A549 (cell line): Measurements from ENCODE around the gene CAPN7. TPM values are rescaled to one million over a fixed set of nuclear protein-coding genes. Genes with fewer than 3 reads are reported as not detected.

Source experiments
- ATAC-seq, 2 experiments: fragments of 200-7000 bp in 1 of 2; fragments of >200 bp in 1 of 2; cut with Nextera tagmentation in 1 of 2; cut with Tn5 transposase in 1 of 2; 3 replicates each; pipeline versions ENCODE4 v1.8.0 to v1.9.1; 2018 to 2020; ENCODE audit warnings: mild to moderate bottlenecking in 1 of 2, moderate library complexity in 1 of 2
- CTCF ChIA-PET: fragments of 300-600 bp; sonication (Branson Sonifier 250); formaldehyde crosslinking; extraction: SDS; loops from one replicate; lab custom pipeline; 2021; ENCODE audit warnings: antibody characterized with exemption, inconsistent platforms; lab: Yijun Ruan, JAX
- POLR2A ChIA-PET: fragments of 350-600 bp; formaldehyde crosslinking; extraction: SDS; loops from one replicate; lab custom pipeline; 2021; ENCODE audit warnings: antibody characterized with exemption, inconsistent platforms; lab: Yijun Ruan, JAX
- DNase-seq, 2 experiments: peaks; one replicate each; pipeline versions ENCODE4 v3.0.0 to v3.0.0-alpha.2; 2011 to 2016; ENCODE audit warnings: low read depth in 1 of 2, low spot score in 1 of 2
- FAIRE-seq: peaks from 2 replicates; lab custom pipeline; 2011; peaks lifted over from hg19 to GRCh38; lab: Jason Lieb, UNC
- H3K27ac ChIP-seq, 2 experiments: fragments of >200 bp; sonication (Bioruptor Twin); formaldehyde crosslinking; 3 replicates each; pipeline ENCODE4 v1.5.1; 2016 to 2017
- H3K4me1 ChIP-seq: fragments of >200 bp; sonication (Bioruptor Twin); formaldehyde crosslinking; 3 replicates; pipeline ENCODE4 v1.6.1; 2016
- H3K4me2 ChIP-seq: fragments of >200 bp; sonication (Bioruptor Twin); formaldehyde crosslinking; 3 replicates; pipeline ENCODE4 v1.6.1; 2016
- H3K4me3 ChIP-seq: fragments of >200 bp; sonication (Bioruptor Twin); formaldehyde crosslinking; 3 replicates; pipeline ENCODE4 v1.5.1; 2016
- H3K9me3 ChIP-seq: fragments of >200 bp; sonication (Bioruptor Twin); formaldehyde crosslinking; 3 replicates; pipeline ENCODE4 v1.6.1; 2016
- ATOH8 ChIP-seq: fragments of 250-450 bp; sonication (Bioruptor Pico); IDR thresholded peaks from 2 replicates; pipeline ENCODE4 v1.5.0; 2020; ENCODE audit warnings: low read depth, mild to moderate bottlenecking, moderate library complexity
- CBX2 ChIP-seq: fragments of 200-600 bp; sonication (generic); IDR thresholded peaks from 2 replicates; pipeline ENCODE4 v1.6.1; 2016; ENCODE audit warnings: low read depth, mild to moderate bottlenecking, borderline replicate concordance
- CHD4 ChIP-seq: fragments of 200-600 bp; sonication (generic); IDR thresholded peaks from 2 replicates; pipeline ENCODE4 v1.6.1; 2016; ENCODE audit warnings: antibody characterized with exemption, mild to moderate bottlenecking, borderline replicate concordance
- CTCF ChIP-seq: fragments of >200 bp; sonication (Bioruptor Twin); formaldehyde crosslinking; IDR thresholded peaks from 3 replicates; pipeline ENCODE4 v1.5.1; 2016
- E2F6 ChIP-seq: IDR thresholded peaks from 2 replicates; pipeline ENCODE4 v1.6.1; 2012; ENCODE audit warnings: low read depth, borderline replicate concordance
- EHMT2 ChIP-seq: fragments of 200-600 bp; sonication (generic); IDR thresholded peaks from 2 replicates; pipeline ENCODE4 v1.6.1; 2016; ENCODE audit warnings: antibody characterized with exemption, low read depth, mild to moderate bottlenecking, moderate library complexity
- FOXS1 ChIP-seq: fragments of 250-450 bp; sonication (Bioruptor Pico); IDR thresholded peaks from 2 replicates; pipeline ENCODE4 v1.5.0; 2020; ENCODE audit warnings: mild to moderate bottlenecking, moderate library complexity
- GATA3 ChIP-seq: IDR thresholded peaks from 2 replicates; pipeline ENCODE4 v1.6.1; 2012; ENCODE audit warnings: borderline replicate concordance
- HMGXB4 ChIP-seq: fragments of 250-450 bp; sonication (Bioruptor Pico); IDR thresholded peaks from 2 replicates; pipeline ENCODE4 v1.5.0; 2021; ENCODE audit warnings: mild to moderate bottlenecking, moderate library complexity, borderline replicate concordance
- HOXB13 ChIP-seq: fragments of 250-450 bp; sonication (Bioruptor Pico); IDR thresholded peaks from 2 replicates; pipeline ENCODE4 v1.5.0; 2020; ENCODE audit warnings: low read depth, mild to moderate bottlenecking, moderate library complexity
- MAFK ChIP-seq: fragments of 450-650 bp; IDR thresholded peaks from 2 replicates; pipeline ENCODE4 v1.6.1; 2014; ENCODE audit not compliant: partially characterized antibody
- MAX ChIP-seq: IDR thresholded peaks from 2 replicates; pipeline ENCODE4 v1.6.1; 2012
- MYC ChIP-seq: IDR thresholded peaks from 2 replicates; pipeline ENCODE4 v1.6.1; 2012; ENCODE audit warnings: mild to moderate bottlenecking, inconsistent platforms, low read length, improper control_type of control experiment, borderline replicate concordance
- NFE2L2 ChIP-seq: fragments of 150-350 bp; conservative IDR thresholded peaks from 2 replicates; pipeline ENCODE4 v1.6.1; 2014; ENCODE audit warnings: low read length
- NPAS2 ChIP-seq: fragments of 250-450 bp; sonication (Bioruptor Pico); IDR thresholded peaks from 2 replicates; pipeline ENCODE4 v1.8.0; 2022; ENCODE audit warnings: mild to moderate bottlenecking, moderate library complexity, borderline replicate concordance
- NR3C1 ChIP-seq: fragments of >200 bp; sonication (Bioruptor Twin); formaldehyde crosslinking; IDR thresholded peaks from 3 replicates; pipeline ENCODE4 v1.6.1; 2017
- POLR2A ChIP-seq: IDR thresholded peaks from 2 replicates; pipeline ENCODE4 v1.6.1; 2012; ENCODE audit warnings: mild to moderate bottlenecking, low read length
- RARB ChIP-seq: fragments of 250-450 bp; sonication (Bioruptor Pico); IDR thresholded peaks from 2 replicates; pipeline ENCODE4 v1.8.0; 2021; ENCODE audit warnings: mild to moderate bottlenecking, moderate library complexity
- RFX5 ChIP-seq: fragments of 450-650 bp; IDR thresholded peaks from 2 replicates; pipeline ENCODE4 v1.7.1; 2014; ENCODE audit warnings: antibody characterized with exemption, mild to moderate bottlenecking, moderate library complexity
- TFCP2L1 ChIP-seq: fragments of 250-450 bp; sonication (Bioruptor Pico); IDR thresholded peaks from 2 replicates; pipeline ENCODE4 v1.5.0; 2021; ENCODE audit warnings: mild to moderate bottlenecking
- ZC3H11A ChIP-seq: fragments of 450-650 bp; IDR thresholded peaks from 2 replicates; pipeline ENCODE4 v1.6.1; 2014; ENCODE audit warnings: antibody characterized with exemption, mild to moderate bottlenecking
- ZNF302 ChIP-seq: fragments of 250-450 bp; sonication (Bioruptor Pico); IDR thresholded peaks from 2 replicates; pipeline ENCODE4 v1.9.0; 2021; ENCODE audit warnings: inconsistent platforms, mild to moderate bottlenecking, moderate library complexity
- ZSCAN20 ChIP-seq: fragments of 250-450 bp; sonication (Bioruptor Pico); IDR thresholded peaks from 2 replicates; pipeline ENCODE4 v1.8.0; 2022; ENCODE audit warnings: mild to moderate bottlenecking, moderate library complexity
- WGBS: methylation state at CpG from one replicate; pipeline ENCODE4 v1.1.6; 2017; ENCODE audit errors: missing lambda C conversion rate; 5-methylcytosine and 5-hydroxymethylcytosine counted together
- polyA plus RNA-seq, 4 experiments: library from polyadenylated mRNA; depleted of rRNA in 3 of 4; stranded (reverse); fragments of >200 nt; fragmentation: RNase III in 1 of 4; extraction: RNeasy Plus Mini Kit Qiagen cat#74134 plus additional on column Dnase treatment in 1 of 4; gene quantifications; 2 replicates in 3 of 4; 3 replicates in 1 of 4; pipeline ENCODE4 v1.2.3, GENCODE V29; 2011 to 2017
- TF ChIP-seq, protein P1 (sequence below): fragments of 200-600 bp; sonication (generic); IDR thresholded peaks from 2 replicates; pipeline ENCODE4 v1.6.1; 2016; ENCODE audit warnings: antibody characterized with exemption, mild to moderate bottlenecking, moderate library complexity
- TF ChIP-seq, protein P2 (sequence below): fragments of 450-650 bp; IDR thresholded peaks from 2 replicates; pipeline ENCODE4 v1.6.1; 2014; ENCODE audit warnings: antibody characterized with exemption

CAPN7 gene
- polyA plus RNA-seq, 2 of the 4 experiments (the other 2 are of a cell fraction) = 19.9 to 36.8 TPM

GRCh38 chr3:15157441-15157840, 48.6 kb upstream of the CAPN7 start (continued):
- TF ChIP-seq, protein P1, sequence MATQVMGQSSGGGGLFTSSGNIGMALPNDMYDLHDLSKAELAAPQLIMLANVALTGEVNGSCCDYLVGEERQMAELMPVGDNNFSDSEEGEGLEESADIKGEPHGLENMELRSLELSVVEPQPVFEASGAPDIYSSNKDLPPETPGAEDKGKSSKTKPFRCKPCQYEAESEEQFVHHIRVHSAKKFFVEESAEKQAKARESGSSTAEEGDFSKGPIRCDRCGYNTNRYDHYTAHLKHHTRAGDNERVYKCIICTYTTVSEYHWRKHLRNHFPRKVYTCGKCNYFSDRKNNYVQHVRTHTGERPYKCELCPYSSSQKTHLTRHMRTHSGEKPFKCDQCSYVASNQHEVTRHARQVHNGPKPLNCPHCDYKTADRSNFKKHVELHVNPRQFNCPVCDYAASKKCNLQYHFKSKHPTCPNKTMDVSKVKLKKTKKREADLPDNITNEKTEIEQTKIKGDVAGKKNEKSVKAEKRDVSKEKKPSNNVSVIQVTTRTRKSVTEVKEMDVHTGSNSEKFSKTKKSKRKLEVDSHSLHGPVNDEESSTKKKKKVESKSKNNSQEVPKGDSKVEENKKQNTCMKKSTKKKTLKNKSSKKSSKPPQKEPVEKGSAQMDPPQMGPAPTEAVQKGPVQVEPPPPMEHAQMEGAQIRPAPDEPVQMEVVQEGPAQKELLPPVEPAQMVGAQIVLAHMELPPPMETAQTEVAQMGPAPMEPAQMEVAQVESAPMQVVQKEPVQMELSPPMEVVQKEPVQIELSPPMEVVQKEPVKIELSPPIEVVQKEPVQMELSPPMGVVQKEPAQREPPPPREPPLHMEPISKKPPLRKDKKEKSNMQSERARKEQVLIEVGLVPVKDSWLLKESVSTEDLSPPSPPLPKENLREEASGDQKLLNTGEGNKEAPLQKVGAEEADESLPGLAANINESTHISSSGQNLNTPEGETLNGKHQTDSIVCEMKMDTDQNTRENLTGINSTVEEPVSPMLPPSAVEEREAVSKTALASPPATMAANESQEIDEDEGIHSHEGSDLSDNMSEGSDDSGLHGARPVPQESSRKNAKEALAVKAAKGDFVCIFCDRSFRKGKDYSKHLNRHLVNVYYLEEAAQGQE = no peak
- TF ChIP-seq MAX (no peak), ATOH8 (CRISPR knock-in tag) (no peak), ZNF302 (CRISPR knock-in tag) (no peak), MYC (no peak), CBX2 (no peak), RARB (CRISPR knock-in tag) (no peak), EHMT2 (no peak), HMGXB4 (CRISPR knock-in tag) (no peak)
- TF ChIP-seq, protein P2, sequence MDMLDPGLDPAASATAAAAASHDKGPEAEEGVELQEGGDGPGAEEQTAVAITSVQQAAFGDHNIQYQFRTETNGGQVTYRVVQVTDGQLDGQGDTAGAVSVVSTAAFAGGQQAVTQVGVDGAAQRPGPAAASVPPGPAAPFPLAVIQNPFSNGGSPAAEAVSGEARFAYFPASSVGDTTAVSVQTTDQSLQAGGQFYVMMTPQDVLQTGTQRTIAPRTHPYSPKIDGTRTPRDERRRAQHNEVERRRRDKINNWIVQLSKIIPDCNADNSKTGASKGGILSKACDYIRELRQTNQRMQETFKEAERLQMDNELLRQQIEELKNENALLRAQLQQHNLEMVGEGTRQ = no peak

GRCh38 chr3:15159501-15160136, 46.4 kb upstream of the CAPN7 start:
- POLR2A ChIA-PET = no interaction called here
- ATAC-seq (no peak), FAIRE-seq (no peak), DNase-seq (no peak)
- Histone ChIP-seq H3K27ac (no peak overlapping the region), H3K4me1 (no peaks in the 10 kb centered on the region), H3K9me3 (peaks cover 6% of the 10 kb centered on the region; the same call in 1 of the 3 replicates), H3K4me2 (no peak overlapping the region), H3K4me3 (no peak overlapping the region)
- no peak for TF ChIP-seq CBX2
- TF ChIP-seq ATOH8 (CRISPR knock-in tag) = no peak
- no peak for TF ChIP-seq CHD4
- TF ChIP-seq POLR2A = no peak
- TF ChIP-seq TFCP2L1 = no peak
- no peak for TF ChIP-seq RFX5
- TF ChIP-seq HOXB13 (CRISPR knock-in tag) = no peak
- no peak for TF ChIP-seq CTCF
- no peak for TF ChIP-seq GATA3
- TF ChIP-seq NPAS2 (CRISPR knock-in tag) = no peak
- no peak for TF ChIP-seq FOXS1
- no peak for TF ChIP-seq NFE2L2
- TF ChIP-seq RARB (CRISPR knock-in tag) = no peak
- TF ChIP-seq EHMT2 = no peak
- no peak for TF ChIP-seq ZC3H11A
- TF ChIP-seq MYC = no peak
- TF ChIP-seq ZSCAN20 (CRISPR knock-in tag) = no peak
- TF ChIP-seq NR3C1 = no peak
- no peak for TF ChIP-seq E2F6
- no peak for TF ChIP-seq MAFK
- WGBS = 35% methylated on average over 5 of the region's 5 CpGs
- CTCF ChIA-PET = interaction anchor here (0.7 kb wide), 2 partner anchors 8 to 257 kb away, joined by 3 read pairs; no protein-coding TSS in a partner anchor
